GM18511 (cell line): ENCODE measurements around the gene PTPRCAP.
"Not testable (repeated sequence)": the region's sequence is repeated elsewhere in the genome, so short reads cannot be mapped to it uniquely, and the experiment has no call there.

ENCODE experiments used
- ATAC-seq: cut with Tn5 transposase; IDR thresholded peaks from one replicate; pipeline ENCODE4 v1.9.1; 2021; ENCODE audit warnings: mild to moderate bottlenecking, moderate library complexity; ENCODE audit not compliant: unreplicated experiment

The PTPRCAP gene

DNA sequence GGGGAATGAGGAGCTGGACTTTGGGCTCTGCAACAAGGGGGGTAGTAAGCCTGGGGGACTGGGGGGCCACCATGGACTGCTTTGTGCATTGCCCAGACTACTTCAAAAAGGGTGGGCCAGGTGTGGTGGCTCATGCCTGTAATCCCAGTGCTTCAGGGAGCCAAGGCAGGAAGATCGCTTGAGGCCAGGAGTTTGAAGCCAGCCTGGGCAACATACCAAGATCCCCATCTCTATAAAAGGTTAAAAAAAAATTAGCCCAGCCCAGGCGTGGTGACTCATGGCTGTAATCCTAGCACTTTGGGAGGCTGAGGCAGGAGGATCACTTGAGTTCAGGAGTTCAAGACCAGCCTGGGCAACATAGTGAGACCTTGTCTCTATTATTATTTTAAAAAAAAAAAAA lies 28.0 kb upstream of the PTPRCAP start:
- not testable (repeated sequence) for ATAC-seq

DNA sequence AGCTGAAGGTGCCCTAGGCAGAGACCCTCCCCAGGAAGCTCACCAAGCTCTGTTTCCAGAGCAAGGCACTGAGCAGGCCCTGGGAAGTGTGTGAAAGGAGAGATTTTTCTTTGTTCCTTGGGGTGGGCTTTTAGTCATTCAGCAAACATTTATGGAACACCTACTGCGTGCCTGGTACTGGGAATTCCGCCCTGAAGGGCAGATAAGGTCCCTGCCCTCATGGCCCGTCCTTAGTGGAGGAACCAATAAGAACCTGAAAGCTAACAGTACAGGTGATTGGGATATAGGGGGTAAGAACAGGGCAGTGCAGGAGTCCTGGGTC lies 27.7 kb upstream of the PTPRCAP start:
- ATAC-seq = no peak

DNA sequence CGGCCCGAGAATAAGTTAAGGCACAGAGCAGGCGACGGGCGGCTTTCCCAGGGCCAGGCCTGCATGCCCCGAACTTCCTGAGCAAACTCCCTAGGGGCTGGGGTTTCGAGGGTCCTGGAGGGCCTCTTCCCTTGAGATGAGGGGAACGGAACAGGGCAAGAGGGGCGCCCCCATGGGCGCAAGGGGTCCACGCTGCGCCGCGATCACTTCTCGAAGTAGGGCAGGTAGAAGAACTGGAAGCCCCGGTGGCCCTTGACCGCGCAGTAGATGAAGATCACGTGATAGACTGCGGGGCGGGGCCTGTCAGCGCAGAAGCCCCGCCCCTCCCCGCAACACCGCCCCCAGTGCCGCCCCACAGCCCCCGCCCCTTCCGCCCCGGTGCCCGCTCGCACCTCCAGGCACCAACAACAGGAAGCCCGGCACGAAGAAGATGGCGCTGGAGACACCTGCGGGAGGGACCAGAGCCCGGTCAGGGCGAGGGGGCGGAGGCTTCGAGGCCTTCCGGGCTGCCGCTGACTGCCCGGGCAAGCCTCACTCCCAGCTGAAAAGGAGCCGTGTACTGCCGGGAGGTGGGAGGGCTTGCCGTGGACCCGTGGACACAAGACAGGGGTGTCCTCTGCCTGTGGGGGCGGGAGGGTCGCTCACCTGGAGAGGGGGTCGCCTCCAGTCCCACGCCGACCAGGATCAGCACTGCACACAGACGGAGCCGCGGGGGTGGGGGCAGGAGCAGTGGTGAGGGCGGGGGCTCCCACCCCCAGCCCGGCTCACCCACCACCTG lies 27.1 kb upstream of the PTPRCAP start:
- peak; percentile 60 for ATAC-seq

GRCh38 chr11:67463680-67464410 lies 26.4 kb upstream of the PTPRCAP start:
- ATAC-seq = no peak

DNA sequence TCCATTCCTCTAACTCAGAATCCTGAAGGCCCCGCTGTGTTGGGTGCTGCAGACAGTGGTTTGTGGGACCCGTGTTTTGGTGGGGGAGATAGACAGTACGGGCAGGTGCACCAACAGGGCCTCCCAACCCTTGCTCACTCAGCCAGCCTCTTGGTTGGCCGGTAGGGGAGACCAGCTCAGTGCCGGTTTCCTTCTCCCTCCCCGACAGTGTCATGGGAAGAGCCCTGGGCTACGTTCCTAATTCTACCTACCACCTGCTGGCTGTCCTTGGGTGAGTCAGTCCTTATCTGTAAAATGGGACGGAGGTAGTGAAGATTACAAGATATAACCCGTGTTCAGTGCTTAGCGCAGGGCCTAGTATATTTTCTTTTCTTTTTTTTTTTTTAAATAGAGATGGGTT lies 25.7 kb upstream of the PTPRCAP start:
- no peak for ATAC-seq

GRCh38 chr11:67458266-67458665 lies 20.8 kb upstream of the PTPRCAP start:
- no peak for ATAC-seq

- ATAC-seq = no peak
Observed at GRCh38 chr11:67457453-67457852, 20.0 kb upstream of the PTPRCAP start.

DNA sequence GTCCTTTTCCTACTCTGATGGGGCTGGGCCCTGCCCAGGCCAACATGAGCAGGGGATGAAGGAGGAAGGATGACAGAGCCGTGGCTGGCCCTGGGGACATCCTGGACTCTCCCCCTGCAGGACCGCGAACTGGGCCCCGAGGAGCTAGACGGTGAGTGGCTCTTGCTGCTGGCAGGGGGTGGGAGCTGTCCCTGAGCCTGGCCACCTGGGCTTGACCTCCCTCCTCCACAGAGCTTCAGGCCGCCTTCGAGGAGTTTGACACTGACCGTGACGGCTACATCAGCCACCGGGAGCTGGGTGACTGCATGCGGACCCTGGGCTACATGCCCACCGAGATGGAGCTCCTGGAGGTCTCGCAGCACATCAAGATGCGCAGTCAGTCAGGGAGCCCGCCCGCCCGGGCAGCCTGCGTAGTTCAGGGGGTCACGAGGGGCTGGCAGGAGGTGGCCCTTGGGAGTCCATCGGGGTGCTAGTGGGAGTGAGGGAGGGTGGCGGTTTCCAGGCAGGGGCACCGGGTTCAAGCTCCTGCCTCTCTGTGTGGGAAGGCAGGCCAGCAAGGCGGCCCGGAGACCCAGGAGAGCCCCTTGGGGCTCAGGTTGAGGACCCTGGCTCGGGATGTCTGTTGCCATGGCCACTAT lies 18.7 kb upstream of the PTPRCAP start:
- ATAC-seq = no peak

GRCh38 chr11:67455054-67455453 lies 17.6 kb upstream of the PTPRCAP start, which contains the start of gene CABP4:
Gene CABP4 (plus strand): TSS chr11:67455354. CDS start chr11:67455424, 70 bp downstream.
- no peak for ATAC-seq

DNA sequence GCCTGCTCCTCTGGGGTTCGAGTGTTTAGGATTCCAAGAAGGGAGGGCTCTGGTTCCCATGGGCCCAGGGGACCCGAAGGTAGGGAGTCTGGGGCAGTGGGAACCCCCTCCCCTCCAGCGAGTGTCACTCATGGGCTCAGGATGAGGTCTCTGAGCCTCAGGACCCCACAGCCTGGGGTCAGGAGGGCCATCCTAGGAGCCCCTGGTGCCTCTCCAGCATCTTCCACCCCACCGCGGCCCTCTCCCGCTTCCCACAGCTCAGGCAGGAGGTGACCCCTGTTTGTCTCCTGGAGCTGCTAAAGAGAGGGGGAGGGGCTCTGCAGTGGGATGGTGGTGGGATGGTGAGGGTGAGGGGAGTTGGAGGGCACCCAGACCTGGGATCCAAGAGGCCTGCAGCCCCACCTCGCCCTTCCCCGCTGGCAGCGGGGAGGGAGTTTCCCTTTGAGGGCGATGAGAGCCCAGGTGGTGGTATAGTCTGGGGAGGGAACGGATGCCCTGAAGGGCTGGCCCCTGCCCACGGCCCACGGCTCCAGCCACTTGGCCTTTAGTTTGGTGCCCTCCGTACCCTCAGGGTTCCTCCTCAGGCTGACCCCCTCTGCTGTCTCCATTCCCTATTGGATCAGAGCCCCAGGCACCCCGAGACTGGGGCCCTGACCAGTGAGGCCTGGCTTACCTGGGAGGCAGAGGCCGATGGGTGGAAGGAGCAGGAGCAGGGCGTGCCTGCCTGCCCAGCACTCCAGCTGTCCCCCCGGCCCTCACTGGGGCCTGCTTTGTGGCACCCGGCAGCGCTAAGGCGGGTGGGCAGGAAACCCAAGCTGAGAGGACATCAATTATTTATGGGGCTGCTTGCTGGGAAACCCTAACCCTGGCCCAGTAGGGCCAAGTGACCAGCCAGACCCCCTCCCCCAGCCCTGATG lies 16.6 kb upstream of the PTPRCAP start:
- no peak for ATAC-seq

- ATAC-seq = no peak
Observed at GRCh38 chr11:67452141-67452952, 14.9 kb upstream of the PTPRCAP start, which contains the start of gene GPR152. Gene GPR152 (minus strand): TSS chr11:67452729. CDS start chr11:67452724, 5 bp downstream.

GRCh38 chr11:67451658-67451976 lies 14.1 kb upstream of the PTPRCAP start:
- no peak for ATAC-seq

GRCh38 chr11:67450796-67451657 lies 13.5 kb upstream of the PTPRCAP start:
- no peak for ATAC-seq

DNA sequence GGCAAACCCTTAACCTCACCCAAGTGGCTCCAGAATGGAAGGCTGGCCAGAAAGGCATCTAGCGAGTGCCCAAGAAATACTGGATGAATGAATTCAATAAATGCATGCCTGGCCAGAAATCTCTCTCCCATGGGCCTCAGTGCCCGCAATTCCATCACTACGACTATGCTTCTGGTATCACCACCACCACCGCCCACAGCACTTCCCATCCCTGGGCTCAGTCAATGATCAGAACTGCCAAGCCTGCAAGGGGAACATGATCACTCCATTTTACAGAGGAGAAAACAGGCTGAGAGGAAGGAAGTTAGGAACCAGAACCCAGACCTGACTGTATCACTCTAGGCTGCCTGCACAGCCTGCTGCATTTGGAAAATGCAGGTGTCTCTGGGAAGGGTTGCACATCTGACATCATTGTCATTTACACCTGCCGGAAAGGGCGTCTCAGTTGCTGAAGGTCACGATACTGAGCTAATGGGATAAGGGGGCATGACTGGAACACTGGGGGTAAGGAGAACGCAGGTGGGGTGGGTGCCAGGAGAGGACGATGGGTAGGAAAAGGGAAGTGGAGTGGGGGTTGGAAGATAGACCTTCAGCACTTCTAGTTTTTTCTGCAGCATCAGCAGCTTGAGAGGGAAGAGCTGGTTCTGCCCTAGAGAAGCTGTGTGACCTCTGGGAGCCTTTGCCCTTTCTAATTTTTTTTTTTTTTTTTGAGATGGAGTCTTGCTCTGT lies 11.8 kb upstream of the PTPRCAP start:
- ATAC-seq = no peak

GRCh38 chr11:67448220-67448609 lies 10.7 kb upstream of the PTPRCAP start:
- ATAC-seq = no peak

GRCh38 chr11:67445515-67445914 lies 8.0 kb upstream of the PTPRCAP start:
- ATAC-seq = no peak

- ATAC-seq = no peak
Observed at GRCh38 chr11:67442504-67443404, 5.3 kb upstream of the PTPRCAP start.
